HepG2 (cell line): ENCODE measurements around the gene TANGO6. TPM values are rescaled to one million over a fixed set of nuclear protein-coding genes. Genes with fewer than 3 reads are reported as not detected.

Source experiments
- ATAC-seq: fragments of 200-7000 bp; cut with Tn5 transposase; 3 replicates; pipeline ENCODE4 v1.9.1; 2020; ENCODE audit warnings: mild to moderate bottlenecking, moderate library complexity
- BruUV-seq: library from RNA; stranded (reverse); fragments of 400-500 nt; replicated peaks from 2 replicates; lab custom pipeline; 2021; lab: Mats Ljungman, UMichigan
- CTCF ChIA-PET: fragments of 300-600 bp; formaldehyde crosslinking; extraction: SDS; loops from one replicate; lab custom pipeline; 2021; ENCODE audit warnings: low total read pairs, inconsistent platforms, low intra/inter-chr PET ratio; lab: Yijun Ruan, JAX
- POLR2A ChIA-PET: fragments of 350-600 bp; sonication (Branson Sonifier 250); formaldehyde crosslinking; loops from one replicate; lab custom pipeline; 2020; ENCODE audit warnings: antibody characterized with exemption, inconsistent platforms; lab: Yijun Ruan, JAX
- DNase-seq: peaks from one replicate; pipeline ENCODE4 v3.0.0-alpha.2; 2015; ENCODE audit warnings: low spot score
- FAIRE-seq: peaks from 3 replicates; lab custom pipeline; 2011; peaks lifted over from hg19 to GRCh38; lab: Jason Lieb, UNC
- H2AFZ ChIP-seq: one replicate; pipeline ENCODE4 v1.6.1; 2011; ENCODE audit warnings: low read length, inconsistent platforms
- H3K27ac ChIP-seq: fragments of 300-600 bp; 3 replicates; pipeline ENCODE4 v1.8.0; 2011; ENCODE audit warnings: mixed run types, mild to moderate bottlenecking, mixed read lengths, low read length, inconsistent platforms; ENCODE audit not compliant: insufficient read depth; ENCODE audit errors: extremely low read length
- H3K27me3 ChIP-seq, 2 experiments: fragments of 200-600 bp in 1 of 2; 2 replicates in 1 of 2; 3 replicates in 1 of 2; pipeline versions ENCODE4 v1.6.0 to v1.8.0; 2011; ENCODE audit warnings: low read length in 2 of 2, mild to moderate bottlenecking in 2 of 2, moderate library complexity in 2 of 2, inconsistent platforms in 1 of 2; ENCODE audit not compliant: insufficient read depth in 2 of 2, control insufficient read depth in 1 of 2
- H3K36me3 ChIP-seq, 2 experiments: fragments of 200-600 bp in 1 of 2; replicated peaks in 1 of 2; 2 replicates in 1 of 2; 3 replicates in 1 of 2; pipeline versions ENCODE4 v1.5.1 to v1.8.0; 2011; ENCODE audit warnings: low read length in 2 of 2, inconsistent platforms in 1 of 2; ENCODE audit not compliant: insufficient read depth in 2 of 2, control insufficient read depth in 1 of 2
- H3K4me1 ChIP-seq: 2 replicates; pipeline ENCODE4 v1.5.1; 2012; ENCODE audit warnings: low read length, inconsistent platforms; ENCODE audit not compliant: insufficient read depth
- H3K4me2 ChIP-seq: 2 replicates; pipeline ENCODE4 v1.6.0; 2011; ENCODE audit warnings: low read depth, low read length, inconsistent platforms
- H3K4me3 ChIP-seq, 3 experiments: fragments of 200-600 bp in 1 of 3; sonication (generic), shearing (Covaris generic) in 1 of 3; replicated peaks in 1 of 3; 2 replicates each; pipeline ENCODE4 v1.5.1; 2011 to 2016; ENCODE audit warnings: low read length in 3 of 3, inconsistent platforms in 2 of 3, low read depth in 2 of 3, mild to moderate bottlenecking in 2 of 3, control low read depth in 1 of 3, mixed read lengths in 1 of 3; ENCODE audit not compliant: insufficient read depth in 1 of 3
- H3K79me2 ChIP-seq: one replicate; pipeline ENCODE4 v1.6.1; 2011; ENCODE audit warnings: low read length, inconsistent platforms; ENCODE audit not compliant: insufficient read depth
- H3K9ac ChIP-seq: 2 replicates; pipeline ENCODE4 v1.6.0; 2011; ENCODE audit warnings: mild to moderate bottlenecking, low read depth, low read length, inconsistent platforms; ENCODE audit not compliant: insufficient read depth
- H3K9me3 ChIP-seq: 2 replicates; pipeline ENCODE4 v1.5.1; 2012; ENCODE audit warnings: mild to moderate bottlenecking, low read length
- H4K20me1 ChIP-seq: 2 replicates; pipeline ENCODE4 v1.6.0; 2011; ENCODE audit warnings: inconsistent platforms, mild to moderate bottlenecking, low read length, moderate library complexity; ENCODE audit not compliant: insufficient read depth
- CENPT ChIP-seq: sonication (generic); formaldehyde crosslinking; IDR thresholded peaks from 2 replicates; pipeline ENCODE4 v1.8.0; 2022; ENCODE audit warnings: low read depth, mild to moderate bottlenecking, moderate library complexity, missing genetic modification reagents
- JUNB ChIP-seq: sonication (generic); formaldehyde crosslinking; IDR thresholded peaks from 2 replicates; pipeline ENCODE4 v1.8.0; 2022; ENCODE audit warnings: missing genetic modification reagents, mild to moderate bottlenecking, borderline replicate concordance
- NFKBIZ ChIP-seq: IDR thresholded peaks from 2 replicates; pipeline ENCODE4 v1.6.1; 2018; ENCODE audit warnings: missing genetic modification reagents, missing compliant biosample characterization
- NR1H2 ChIP-seq: sonication (generic); formaldehyde crosslinking; IDR thresholded peaks from 2 replicates; pipeline ENCODE4 v1.8.1; 2022; ENCODE audit warnings: low read depth, missing genetic modification reagents, borderline replicate concordance
- SMARCE1 ChIP-seq: fragments of 450-650 bp; IDR thresholded peaks from 2 replicates; pipeline ENCODE4 v1.6.1; 2017; ENCODE audit warnings: borderline replicate concordance
- ZBTB1 ChIP-seq: sonication (generic); formaldehyde crosslinking; IDR thresholded peaks from 2 replicates; pipeline ENCODE4 v1.4.0; 2020; ENCODE audit warnings: missing genetic modification reagents, borderline replicate concordance
- ZNF430 ChIP-seq: sonication (generic); formaldehyde crosslinking; IDR thresholded peaks from 2 replicates; pipeline ENCODE4 v1.9.0; 2021; ENCODE audit warnings: mild to moderate bottlenecking, missing genetic modification reagents
- WGBS: methylation state at CpG from one replicate; pipeline ENCODE4 v1.1.6; 2017; ENCODE audit warnings: low lambda C conversion rate; 5-methylcytosine and 5-hydroxymethylcytosine counted together
- in situ Hi-C: cut with HindIII; loops from 2 replicates; pipeline ENCODE4 v1.10.0; 2017; ENCODE audit warnings: low pct_unique_long_range_greater_than_20kb; ENCODE audit not compliant: extremely low pct_ligation_motif_present
- intact Hi-C: fragments of 100-400 bp; cut with micrococcal nuclease; formaldehyde crosslinking; loops from one replicate; pipeline ENCODE4 v1.10.0; 2022; ENCODE audit not compliant: unreplicated experiment
- polyA plus RNA-seq, 8 experiments: library from polyadenylated mRNA; depleted of rRNA in 3 of 8; stranded (reverse) in 7 of 8; unstranded in 1 of 8; fragments of >200 nt; fragmentation: Illumina TruSeq in 4 of 8; extraction: Trizol in 4 of 8; gene quantifications; 2 replicates each; pipeline versions ENCODE4 v1.2.1 to v1.2.3, GENCODE V29; 2011 to 2016; ENCODE audit warnings: low read depth in 4 of 8, missing spikeins in 1 of 8, mixed read lengths in 1 of 8; ENCODE audit not compliant: insufficient read depth in 1 of 8
- total RNA-seq, 5 experiments: library from RNA; depleted of rRNA; stranded (reverse); fragments of >200 nt; fragmentation: Illumina TruSeq; extraction: Trizol; gene quantifications; 2 replicates each; pipeline ENCODE4 v1.2.3, GENCODE V29; 2016; ENCODE audit warnings: low read depth in 1 of 5
- TF ChIP-seq, protein P1 (sequence below): sonication (generic); formaldehyde crosslinking; IDR thresholded peaks from 2 replicates; pipeline ENCODE4 v1.5.1; 2020; ENCODE audit warnings: missing genetic modification reagents, mild to moderate bottlenecking, borderline replicate concordance
- TF ChIP-seq, protein P2 (sequence below): sonication (generic); formaldehyde crosslinking; IDR thresholded peaks from 2 replicates; pipeline ENCODE4 v1.4.0; 2020; ENCODE audit warnings: low read depth, mild to moderate bottlenecking, missing genetic modification reagents
- TF ChIP-seq, protein P3 (sequence below): IDR thresholded peaks from 2 replicates; pipeline ENCODE4 v1.6.1; 2016; ENCODE audit warnings: mild to moderate bottlenecking

The TANGO6 gene
- total and polyA plus RNA-seq, 2 of the 13 experiments (the other 11 are each of a cell fraction or from before 2014, with no cell fraction given): 7.2 to 13.3 TPM

DNA sequence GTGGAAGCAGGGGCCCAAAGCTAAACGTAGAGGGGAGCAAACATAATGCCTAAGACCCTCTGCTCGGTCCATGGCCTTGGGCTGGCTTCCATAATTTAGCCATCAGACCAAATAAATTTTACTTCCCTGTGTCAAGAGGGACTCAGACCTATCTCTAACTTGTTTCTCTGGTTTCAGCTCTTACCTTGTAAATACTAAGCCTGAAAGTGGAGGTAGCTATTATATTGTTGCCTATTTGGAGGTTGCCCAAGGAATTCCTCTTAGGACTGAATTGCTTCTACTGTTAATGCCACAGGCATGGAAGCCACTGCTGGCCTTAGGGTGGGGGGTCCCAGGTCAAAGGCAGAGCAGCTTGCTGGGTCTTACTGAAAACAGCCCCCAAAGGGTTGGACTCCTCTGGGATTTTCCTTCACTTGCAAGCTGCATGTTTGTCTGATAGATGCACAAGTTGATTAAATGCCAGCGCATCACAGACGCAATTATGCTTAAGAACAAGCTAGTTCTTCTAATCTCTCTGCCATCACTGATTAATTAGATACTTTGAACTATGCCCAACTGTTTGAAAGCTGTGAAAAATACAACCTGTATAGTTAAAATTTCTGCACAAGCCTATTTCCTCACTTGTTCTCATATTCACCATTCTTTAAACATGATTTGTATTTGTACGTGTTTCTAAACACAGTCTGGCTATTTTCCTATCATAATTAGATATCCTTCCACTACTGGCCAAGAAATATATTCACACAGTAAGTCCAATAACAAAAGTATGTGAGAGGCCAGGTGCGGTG is 194.2 kb downstream of the TANGO6 start:
- no peak overlapping the region for H3K9ac ChIP-seq
- no TSS peak for BruUV-seq
- no peak for FAIRE-seq

More for the DNA sequence above, 194.2 kb downstream of the TANGO6 start:
- WGBS: 92% methylated on average over 6 of the region's 6 CpGs
- Histone ChIP-seq H3K4me2 (no peak overlapping the region), H3K79me2 (no peaks in the 10 kb centered on the region), H3K27ac (no peak overlapping the region), H3K36me3 (0 out of 5 replicates have a peak, but pooled peaks cover 0 to 3% of the 10 kb centered on the region in 2 experiments), H2AFZ (no peak overlapping the region), H3K4me3 (no peak overlapping the region), H4K20me1 (no peaks in the 10 kb centered on the region), H3K4me1 (peaks cover 23% of the 10 kb centered on the region), H3K27me3 (no peaks in the 10 kb centered on the region), H3K9me3 (no peaks in the 10 kb centered on the region)
- DNase-seq (no peak), ATAC-seq (no peak)
- POLR2A ChIA-PET: interaction anchor here (1.0 kb wide), 1 partner anchor 81 kb away, joined by 3 read pairs; no protein-coding TSS in a partner anchor
- in situ Hi-C loops (no loop called here), intact Hi-C loops (loop anchor here (10.0 kb wide), 1 partner anchor 57 kb away; no protein-coding TSS in a partner anchor)
- CTCF ChIA-PET: no interaction called here
- TF ChIP-seq JUNB (CRISPR knock-in tag): no peak
- no peak for TF ChIP-seq CENPT
- no peak for TF ChIP-seq NR1H2 (CRISPR knock-in tag)
- TF ChIP-seq, protein P1, sequence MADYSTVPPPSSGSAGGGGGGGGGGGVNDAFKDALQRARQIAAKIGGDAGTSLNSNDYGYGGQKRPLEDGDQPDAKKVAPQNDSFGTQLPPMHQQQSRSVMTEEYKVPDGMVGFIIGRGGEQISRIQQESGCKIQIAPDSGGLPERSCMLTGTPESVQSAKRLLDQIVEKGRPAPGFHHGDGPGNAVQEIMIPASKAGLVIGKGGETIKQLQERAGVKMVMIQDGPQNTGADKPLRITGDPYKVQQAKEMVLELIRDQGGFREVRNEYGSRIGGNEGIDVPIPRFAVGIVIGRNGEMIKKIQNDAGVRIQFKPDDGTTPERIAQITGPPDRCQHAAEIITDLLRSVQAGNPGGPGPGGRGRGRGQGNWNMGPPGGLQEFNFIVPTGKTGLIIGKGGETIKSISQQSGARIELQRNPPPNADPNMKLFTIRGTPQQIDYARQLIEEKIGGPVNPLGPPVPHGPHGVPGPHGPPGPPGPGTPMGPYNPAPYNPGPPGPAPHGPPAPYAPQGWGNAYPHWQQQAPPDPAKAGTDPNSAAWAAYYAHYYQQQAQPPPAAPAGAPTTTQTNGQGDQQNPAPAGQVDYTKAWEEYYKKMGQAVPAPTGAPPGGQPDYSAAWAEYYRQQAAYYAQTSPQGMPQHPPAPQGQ (CRISPR knock-in tag): no peak
- no peak for TF ChIP-seq NFKBIZ (CRISPR knock-in tag)
- no peak for TF ChIP-seq SMARCE1
- TF ChIP-seq ZNF430 (CRISPR knock-in tag): no peak
- TF ChIP-seq, protein P2, sequence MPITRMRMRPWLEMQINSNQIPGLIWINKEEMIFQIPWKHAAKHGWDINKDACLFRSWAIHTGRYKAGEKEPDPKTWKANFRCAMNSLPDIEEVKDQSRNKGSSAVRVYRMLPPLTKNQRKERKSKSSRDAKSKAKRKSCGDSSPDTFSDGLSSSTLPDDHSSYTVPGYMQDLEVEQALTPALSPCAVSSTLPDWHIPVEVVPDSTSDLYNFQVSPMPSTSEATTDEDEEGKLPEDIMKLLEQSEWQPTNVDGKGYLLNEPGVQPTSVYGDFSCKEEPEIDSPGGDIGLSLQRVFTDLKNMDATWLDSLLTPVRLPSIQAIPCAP (CRISPR knock-in tag): no peak
- TF ChIP-seq ZBTB1: no peak
- TF ChIP-seq, protein P3, sequence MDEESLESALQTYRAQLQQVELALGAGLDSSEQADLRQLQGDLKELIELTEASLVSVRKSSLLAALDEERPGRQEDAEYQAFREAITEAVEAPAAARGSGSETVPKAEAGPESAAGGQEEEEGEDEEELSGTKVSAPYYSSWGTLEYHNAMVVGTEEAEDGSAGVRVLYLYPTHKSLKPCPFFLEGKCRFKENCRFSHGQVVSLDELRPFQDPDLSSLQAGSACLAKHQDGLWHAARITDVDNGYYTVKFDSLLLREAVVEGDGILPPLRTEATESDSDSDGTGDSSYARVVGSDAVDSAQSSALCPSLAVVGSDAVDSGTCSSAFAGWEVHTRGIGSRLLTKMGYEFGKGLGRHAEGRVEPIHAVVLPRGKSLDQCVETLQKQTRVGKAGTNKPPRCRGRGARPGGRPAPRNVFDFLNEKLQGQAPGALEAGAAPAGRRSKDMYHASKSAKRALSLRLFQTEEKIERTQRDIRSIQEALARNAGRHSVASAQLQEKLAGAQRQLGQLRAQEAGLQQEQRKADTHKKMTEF: no peak
